TTC549 (cell line): ENCODE results near the gene LEKR1.
"Not testable (repeated sequence)": the region's sequence is repeated elsewhere in the genome, so short reads cannot be mapped to it uniquely, and the experiment has no call there.

Experiments used
- FAIRE-seq: peaks from 2 replicates; lab custom pipeline; 2012; peaks lifted over from hg19 to GRCh38; lab: Jason Lieb, UNC

The LEKR1 gene

DNA sequence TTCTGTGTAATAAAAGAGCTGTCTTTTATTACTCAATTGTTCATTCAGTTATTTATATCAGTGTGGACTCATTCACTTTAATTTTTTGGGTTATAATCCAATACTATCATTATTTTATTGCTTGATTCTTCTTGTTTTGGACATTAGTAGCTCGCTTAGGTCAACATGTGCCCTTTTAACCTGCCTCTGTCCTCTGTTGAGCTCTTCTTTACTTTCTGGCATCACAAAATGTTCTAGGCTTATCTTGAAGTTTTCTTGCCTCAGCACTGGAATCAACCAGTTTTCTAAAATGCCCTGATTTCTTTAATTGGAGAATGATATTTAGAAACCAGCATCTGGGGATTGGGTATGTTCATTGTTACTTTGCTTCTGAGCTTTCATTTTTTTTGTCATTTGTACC lies 82.2 kb downstream of the LEKR1 start:
- no peak for FAIRE-seq

DNA sequence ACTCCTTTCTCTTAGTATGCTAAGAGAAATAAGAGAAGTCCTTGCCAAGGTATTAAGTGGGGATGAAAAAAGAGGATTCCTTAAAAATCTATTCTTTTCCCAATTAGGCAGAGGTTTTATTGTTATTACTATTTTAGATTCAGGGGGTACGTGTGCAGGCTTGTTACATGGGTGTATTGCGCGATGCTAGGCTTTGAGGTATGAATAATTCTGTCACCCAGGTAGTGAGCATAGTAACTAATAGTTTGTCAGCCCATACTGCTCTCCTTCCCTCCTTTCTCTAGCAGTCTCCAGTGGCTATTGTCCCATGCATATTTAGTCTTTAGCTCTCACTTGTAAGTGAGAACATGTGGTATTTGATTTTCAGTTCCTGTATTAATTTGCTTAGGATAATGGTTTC lies 83.9 kb downstream of the LEKR1 start:
- FAIRE-seq, result no peak

DNA sequence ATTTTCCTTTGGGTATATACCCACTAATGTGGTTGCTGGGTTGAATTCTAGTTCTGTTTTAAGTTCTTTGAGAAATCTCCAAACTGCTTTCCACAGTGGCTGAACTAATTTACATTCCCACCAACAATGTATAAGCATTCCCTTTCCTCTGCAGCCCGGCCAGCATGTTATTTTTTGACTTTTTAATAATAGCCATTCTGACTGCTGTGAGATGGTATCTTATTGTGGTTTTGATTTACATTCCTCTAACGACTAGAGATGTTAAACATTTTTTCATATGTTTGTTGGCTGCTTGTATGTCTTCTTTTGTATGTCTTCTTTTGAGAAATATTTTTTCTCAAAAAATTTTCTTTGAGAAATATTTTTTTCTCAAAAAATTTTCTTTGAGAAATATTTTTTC lies 84.7 kb downstream of the LEKR1 start:
- not testable (repeated sequence) for FAIRE-seq

GRCh38 chr3:156914300-156914699 lies 88.1 kb downstream of the LEKR1 start:
- FAIRE-seq, result not testable (repeated sequence)

DNA sequence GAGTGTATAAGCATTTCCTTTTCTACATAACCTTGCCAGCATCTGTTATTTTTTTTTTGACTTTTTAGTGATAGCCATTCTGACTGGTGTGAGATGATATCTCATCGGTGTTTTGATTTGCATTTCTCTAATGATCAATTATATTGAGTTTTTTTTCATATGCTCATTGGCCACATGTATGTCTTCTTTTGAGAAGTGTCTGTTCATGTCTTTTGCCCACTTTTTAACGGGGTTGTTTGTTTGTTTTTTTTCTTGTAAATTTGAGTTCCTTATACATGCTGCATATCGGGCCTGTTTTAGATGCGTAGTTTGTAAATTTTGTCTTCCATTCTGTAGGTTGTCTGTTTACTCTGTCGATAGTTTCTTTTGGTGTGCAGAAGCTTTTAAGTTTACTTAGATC lies 89.2 kb downstream of the LEKR1 start:
- FAIRE-seq, result no peak

DNA sequence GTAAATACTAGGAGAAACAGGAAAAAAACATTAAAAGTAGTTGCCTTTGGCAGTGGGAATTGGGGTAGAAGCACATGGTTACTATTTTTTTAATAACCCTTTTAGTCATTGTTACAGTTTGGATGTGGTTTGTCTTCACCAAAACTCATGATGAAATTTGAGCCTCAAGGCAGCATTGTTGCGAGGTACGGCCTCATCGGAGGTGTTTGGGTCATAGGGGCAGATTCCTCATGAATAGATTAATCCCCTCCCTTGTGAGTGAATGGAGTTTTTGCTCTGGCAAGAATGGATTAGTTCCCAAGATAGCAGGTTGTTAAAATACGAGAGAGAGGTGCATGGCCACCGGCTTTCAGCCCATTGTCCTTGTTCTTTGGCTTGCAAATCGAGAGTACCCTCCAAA lies 92.6 kb downstream of the LEKR1 start:
- no peak for FAIRE-seq

DNA sequence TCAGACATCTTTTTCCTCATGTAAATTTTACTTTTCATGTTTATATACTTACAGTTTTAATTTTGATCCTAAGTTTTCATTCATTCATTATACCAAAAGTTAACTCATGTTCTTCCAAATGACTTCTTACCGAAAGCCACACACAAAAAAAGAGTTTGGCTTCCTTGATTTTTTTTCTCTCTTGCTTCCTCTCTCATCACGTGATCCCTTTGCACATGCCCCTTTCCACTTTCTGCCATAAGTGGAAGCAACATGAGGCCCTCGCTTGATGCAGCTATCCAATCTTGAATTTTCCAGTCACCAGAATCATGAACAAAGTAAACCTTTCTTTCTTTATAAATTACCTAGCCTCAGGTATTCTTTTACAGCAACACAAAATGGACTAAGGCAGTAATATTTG lies 93.7 kb downstream of the LEKR1 start:
- no peak for FAIRE-seq

DNA sequence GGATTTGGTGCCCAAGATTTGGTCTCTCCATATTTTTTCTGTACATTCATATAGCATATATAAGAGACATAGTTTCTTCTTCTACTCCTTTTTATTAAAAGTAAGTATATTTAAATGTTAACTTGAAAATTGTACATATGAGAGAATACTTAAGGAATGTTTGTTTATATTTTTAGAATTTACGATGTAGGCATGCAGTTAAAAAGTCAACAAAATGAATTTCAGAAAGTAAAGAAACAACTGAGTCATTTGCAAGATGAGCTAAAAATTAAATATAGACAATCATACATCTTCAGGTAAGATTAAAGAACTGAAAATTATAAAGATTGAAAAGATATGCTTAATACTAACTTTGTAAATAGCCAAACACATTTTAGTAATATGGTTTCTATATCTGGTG lies 94.2 kb downstream of the LEKR1 start:
- FAIRE-seq, result no peak

- no peak for FAIRE-seq
Measured at GRCh38 chr3:156923349-156923748, 97.2 kb downstream of the LEKR1 start.

- FAIRE-seq, result no peak
Measured at GRCh38 chr3:156938724-156939123, 112.6 kb downstream of the LEKR1 start.

DNA sequence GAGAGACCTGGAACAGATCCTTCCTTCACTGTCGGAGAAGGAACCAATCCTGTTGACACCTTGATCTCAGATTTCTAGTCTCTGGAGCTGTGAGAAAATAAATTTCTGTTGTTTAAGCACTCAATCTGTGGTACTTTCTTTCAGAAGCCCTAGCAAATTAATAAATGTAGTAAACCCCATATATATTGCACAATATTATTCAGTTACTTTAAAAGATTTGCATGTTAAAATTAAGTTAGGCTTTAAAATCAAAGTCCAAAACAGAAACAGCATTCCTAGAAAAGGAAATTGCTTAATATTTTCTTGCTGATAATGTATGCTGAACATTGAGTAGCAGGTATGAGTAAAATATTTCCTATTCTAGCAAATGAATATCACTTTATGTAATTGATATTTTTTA lies 113.2 kb downstream of the LEKR1 start:
- FAIRE-seq, result no peak

- no peak for FAIRE-seq
Measured at GRCh38 chr3:156941311-156941710, 115.2 kb downstream of the LEKR1 start.

DNA sequence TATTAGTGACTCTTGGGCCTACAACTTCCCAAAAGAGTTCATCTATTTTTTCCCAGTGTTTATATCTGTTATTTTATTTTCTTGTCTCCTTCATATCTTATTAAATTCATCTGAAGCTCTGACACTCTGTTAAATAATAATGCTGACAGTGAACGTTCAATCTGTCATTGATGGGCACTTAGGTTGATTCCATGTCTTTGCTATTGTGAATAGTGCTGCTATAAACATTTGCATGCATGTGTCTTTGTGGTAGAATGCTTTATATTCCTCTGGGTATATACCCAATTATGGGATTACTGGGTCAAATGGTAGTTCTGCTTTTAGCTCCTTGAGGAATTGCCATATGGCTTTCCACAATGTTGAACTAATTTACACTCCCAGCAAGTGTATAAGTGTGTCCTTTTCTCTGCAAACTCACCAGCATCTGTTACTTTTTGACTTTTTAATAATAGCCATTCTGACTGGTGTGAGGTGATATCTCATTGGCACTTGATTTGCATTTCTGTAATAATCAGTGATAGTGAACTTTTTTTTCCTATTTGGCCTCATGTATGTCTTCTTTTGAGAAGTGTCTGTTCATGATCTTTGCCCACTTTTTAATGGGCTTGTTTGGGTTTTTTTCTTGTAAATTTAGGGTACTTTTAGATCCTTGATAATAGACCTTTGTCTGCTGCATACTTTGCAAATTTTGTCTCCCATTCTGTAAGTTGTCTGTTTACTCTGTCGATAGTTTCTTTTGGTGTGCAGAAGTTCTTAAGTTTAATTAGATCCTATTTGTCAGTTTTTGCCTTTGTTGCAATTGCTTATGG lies 122.5 kb downstream of the LEKR1 start:
- FAIRE-seq, result no peak

GRCh38 chr3:156952011-156952410 lies 125.9 kb downstream of the LEKR1 start:
- no peak for FAIRE-seq

DNA sequence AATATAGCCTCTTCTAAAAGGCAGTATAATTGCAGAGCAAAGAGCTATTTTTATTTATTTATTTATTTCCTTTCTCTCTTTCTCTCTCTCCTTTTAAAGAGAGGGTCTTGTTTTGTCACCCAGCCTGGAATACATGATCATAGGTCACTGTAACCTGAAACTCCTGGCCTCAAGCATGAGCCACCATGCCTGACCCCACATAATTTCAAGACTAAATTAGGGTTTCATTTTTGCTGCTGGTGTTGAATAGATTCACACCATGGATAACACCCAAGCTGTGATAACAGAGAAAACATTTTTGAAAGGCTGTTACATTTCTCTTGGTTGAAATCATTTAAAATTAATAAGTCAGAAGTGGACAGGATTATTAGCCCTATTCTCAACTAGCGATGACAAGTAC lies 131.6 kb downstream of the LEKR1 start:
- no peak for FAIRE-seq

- FAIRE-seq, result no peak
Measured at GRCh38 chr3:156963096-156963495, 136.9 kb downstream of the LEKR1 start.

- FAIRE-seq, result no peak
Measured at GRCh38 chr3:156964577-156964976, 138.4 kb downstream of the LEKR1 start.

DNA sequence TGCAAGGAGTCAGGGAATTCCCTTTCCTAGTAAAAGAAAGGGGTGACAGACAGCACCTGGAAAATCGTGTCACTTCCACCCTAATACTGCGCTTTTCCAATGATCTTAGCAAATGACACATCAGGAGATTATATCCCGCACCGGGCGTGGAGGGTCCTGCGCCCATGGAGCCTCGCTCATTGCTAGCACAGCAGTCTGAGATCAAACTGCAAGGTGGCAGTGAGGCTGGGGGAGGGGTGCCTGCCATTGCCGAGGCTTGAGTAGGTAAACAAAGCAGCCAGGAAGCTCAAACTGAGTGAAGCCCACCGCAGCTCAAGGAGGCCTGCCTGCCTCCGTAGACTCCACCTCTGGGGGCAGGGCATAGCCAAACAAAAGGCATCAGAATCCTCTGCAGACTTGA lies 140.2 kb downstream of the LEKR1 start:
- not testable (repeated sequence) for FAIRE-seq

GRCh38 chr3:156973954-156974353 lies 147.8 kb downstream of the LEKR1 start:
- no peak for FAIRE-seq

DNA sequence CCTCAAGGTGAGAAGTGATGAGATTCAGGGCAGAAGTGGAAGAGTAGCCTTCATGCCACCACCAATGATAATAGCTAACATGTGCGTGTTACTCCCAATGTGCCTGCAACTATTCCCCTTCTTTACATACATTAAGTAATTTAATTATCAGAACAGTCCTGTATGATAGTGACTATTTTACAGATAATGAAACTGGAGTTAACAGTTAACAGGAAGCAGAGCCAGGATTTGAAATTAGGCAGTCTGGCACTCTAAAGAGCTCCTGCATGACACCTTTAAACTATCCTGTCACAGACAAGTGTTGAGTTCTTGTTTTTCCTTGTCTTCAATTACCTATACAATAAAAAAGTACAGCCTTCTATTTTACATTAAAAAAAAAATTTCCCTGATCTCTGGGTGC lies 148.8 kb downstream of the LEKR1 start:
- no peak for FAIRE-seq

DNA sequence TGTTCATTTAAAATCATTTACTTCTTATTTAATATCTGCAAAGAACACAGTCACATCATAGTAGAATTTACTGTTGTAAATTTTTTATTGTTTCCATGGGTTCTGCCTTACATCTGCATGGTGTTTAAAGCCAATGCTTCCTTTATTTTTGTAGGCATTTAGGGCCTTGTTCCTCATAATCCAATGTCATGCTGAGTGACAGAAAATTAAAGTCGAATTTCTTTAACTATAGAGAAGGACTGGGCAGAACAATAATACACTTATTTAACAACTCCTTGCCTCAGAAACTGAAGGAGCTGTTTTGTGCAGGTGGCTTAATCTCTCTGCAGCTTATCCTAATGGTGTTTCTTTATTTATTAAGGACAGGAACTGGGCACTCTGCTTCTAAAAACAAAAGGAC lies 149.6 kb downstream of the LEKR1 start:
- FAIRE-seq, result no peak

DNA sequence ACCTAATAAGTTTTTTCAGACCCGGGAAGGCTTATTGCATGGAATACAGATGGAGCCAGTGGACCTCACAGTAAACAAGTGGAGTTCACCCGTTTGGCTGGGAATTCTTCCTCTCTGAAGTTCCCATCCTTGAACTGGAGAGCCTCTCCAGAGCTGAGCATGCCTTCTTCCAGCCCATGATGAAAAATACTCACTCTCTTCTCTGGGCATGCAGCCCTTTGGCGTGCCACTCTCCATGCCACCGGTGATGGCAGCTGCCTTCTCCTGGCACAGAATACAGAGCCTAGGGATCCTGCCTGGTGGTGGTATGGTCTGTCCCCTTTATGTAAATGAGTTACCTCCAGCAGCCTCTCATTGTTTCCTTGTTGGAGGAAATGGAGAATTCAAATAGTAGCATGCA lies 150.8 kb downstream of the LEKR1 start:
- no peak for FAIRE-seq

- no peak for FAIRE-seq
Measured at GRCh38 chr3:156978481-156978961, 152.4 kb downstream of the LEKR1 start.

- FAIRE-seq, result no peak
Measured at GRCh38 chr3:156981005-156981404, 154.9 kb downstream of the LEKR1 start.
